ENCODE results near the gene MCTP2. TPM values are rescaled to one million over a fixed set of nuclear protein-coding genes. Genes with fewer than 3 reads are reported as not detected.

Gene MCTP2
- total and polyA plus RNA-seq, 2 of the 13 experiments (the other 11 are each of a cell fraction or from before 2014, with no cell fraction given): 5.1 to 8.6 TPM

DNA sequence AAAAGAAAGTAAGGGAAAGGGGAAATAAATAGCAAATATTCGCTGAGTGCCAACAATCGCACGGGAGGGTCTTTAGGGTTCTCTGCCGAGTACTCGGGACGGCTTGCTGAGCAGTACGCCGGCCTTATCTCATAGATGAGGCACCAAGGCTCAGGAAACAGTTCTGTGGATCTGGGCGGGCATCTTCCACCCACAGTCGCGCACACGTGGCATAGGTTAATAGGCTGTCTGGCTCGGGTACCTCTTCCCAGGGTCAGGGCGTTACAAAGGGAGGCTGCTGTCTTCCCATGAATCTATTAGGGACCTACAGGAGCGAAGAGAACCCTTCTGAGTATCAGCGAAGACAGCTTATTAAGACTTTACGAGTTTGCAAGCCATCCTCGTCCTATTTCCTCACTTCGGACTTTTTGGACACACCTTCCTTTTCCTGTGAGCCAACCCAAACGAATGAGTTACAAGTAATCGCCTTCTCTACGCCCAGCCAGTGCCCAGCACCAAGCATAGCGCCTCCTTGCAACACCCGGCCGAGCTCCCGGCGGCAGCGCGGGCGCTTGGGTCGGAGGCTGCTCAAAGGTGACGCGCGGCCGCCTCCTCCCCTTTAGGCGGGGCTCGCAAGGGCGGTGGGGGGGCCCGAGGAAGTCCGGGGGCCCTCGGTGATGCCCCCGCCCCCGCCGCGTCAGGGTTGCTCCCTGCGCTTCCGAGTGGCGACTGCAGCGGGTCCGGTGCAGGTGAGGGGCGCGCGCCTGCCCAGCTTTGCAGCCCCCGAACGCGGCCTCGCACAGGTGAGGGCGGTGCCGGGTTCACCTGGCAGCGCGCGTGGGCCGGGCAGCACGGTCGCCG, at the start of gene MCTP2 (continued):
- TF ChIP-seq MTF1 (CRISPR knock-in tag; IDR thresholded peaks at IDR 0.05) (no peak), MLLT10 (CRISPR knock-in tag; IDR thresholded peaks at IDR 0.05) (no peak), CEBPB (IDR thresholded peaks at IDR 0.05; ENCODE audit: borderline replicate concordance, low read depth, low read length) (no peak; the same call in 1 of the 2 replicates), ZNF570 (CRISPR knock-in tag; IDR thresholded peaks at IDR 0.05; ENCODE audit: borderline replicate concordance) (no peak), HNRNPK (IDR thresholded peaks at IDR 0.05; ENCODE audit: low read depth, low read length, poor library complexity, severe bottlenecking) (no peak), ZNF30 (CRISPR knock-in tag; IDR thresholded peaks at IDR 0.05) (no peak), PRMT3 (CRISPR knock-in tag; IDR thresholded peaks at IDR 0.05; ENCODE audit: borderline replicate concordance, low read depth) (no peak), SMARCC2 (IDR thresholded peaks at IDR 0.05) (no peak), ZNF143 (CRISPR knock-in tag; IDR thresholded peaks at IDR 0.05) (no peak), RARA (CRISPR knock-in tag; IDR thresholded peaks at IDR 0.05) (no peak), HDAC2 (CRISPR knock-in tag; IDR thresholded peaks at IDR 0.05) (no peak), KLF12 (CRISPR knock-in tag; IDR thresholded peaks at IDR 0.05; ENCODE audit: borderline replicate concordance) (no peak), NFATC3 (CRISPR knock-in tag; IDR thresholded peaks at IDR 0.05) (no peak), SALL2 (CRISPR knock-in tag; IDR thresholded peaks at IDR 0.05) (no peak), MEF2D (CRISPR knock-in tag; IDR thresholded peaks at IDR 0.05) (no peak), MBNL3 (CRISPR knock-in tag; conservative IDR thresholded peaks at IDR 0.05) (no peak)
- TF ChIP-seq, protein P1, sequence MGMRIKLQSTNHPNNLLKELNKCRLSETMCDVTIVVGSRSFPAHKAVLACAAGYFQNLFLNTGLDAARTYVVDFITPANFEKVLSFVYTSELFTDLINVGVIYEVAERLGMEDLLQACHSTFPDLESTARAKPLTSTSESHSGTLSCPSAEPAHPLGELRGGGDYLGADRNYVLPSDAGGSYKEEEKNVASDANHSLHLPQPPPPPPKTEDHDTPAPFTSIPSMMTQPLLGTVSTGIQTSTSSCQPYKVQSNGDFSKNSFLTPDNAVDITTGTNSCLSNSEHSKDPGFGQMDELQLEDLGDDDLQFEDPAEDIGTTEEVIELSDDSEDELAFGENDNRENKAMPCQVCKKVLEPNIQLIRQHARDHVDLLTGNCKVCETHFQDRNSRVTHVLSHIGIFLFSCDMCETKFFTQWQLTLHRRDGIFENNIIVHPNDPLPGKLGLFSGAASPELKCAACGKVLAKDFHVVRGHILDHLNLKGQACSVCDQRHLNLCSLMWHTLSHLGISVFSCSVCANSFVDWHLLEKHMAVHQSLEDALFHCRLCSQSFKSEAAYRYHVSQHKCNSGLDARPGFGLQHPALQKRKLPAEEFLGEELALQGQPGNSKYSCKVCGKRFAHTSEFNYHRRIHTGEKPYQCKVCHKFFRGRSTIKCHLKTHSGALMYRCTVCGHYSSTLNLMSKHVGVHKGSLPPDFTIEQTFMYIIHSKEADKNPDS (CRISPR knock-in tag; IDR thresholded peaks at IDR 0.05): no peak
- TF ChIP-seq, protein P2, sequence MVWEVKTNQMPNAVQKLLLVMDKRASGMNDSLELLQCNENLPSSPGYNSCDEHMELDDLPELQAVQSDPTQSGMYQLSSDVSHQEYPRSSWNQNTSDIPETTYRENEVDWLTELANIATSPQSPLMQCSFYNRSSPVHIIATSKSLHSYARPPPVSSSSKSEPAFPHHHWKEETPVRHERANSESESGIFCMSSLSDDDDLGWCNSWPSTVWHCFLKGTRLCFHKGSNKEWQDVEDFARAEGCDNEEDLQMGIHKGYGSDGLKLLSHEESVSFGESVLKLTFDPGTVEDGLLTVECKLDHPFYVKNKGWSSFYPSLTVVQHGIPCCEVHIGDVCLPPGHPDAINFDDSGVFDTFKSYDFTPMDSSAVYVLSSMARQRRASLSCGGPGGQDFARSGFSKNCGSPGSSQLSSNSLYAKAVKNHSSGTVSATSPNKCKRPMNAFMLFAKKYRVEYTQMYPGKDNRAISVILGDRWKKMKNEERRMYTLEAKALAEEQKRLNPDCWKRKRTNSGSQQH (CRISPR knock-in tag; IDR thresholded peaks at IDR 0.05; ENCODE audit: low read depth): no peak
- TF ChIP-seq, protein P3, sequence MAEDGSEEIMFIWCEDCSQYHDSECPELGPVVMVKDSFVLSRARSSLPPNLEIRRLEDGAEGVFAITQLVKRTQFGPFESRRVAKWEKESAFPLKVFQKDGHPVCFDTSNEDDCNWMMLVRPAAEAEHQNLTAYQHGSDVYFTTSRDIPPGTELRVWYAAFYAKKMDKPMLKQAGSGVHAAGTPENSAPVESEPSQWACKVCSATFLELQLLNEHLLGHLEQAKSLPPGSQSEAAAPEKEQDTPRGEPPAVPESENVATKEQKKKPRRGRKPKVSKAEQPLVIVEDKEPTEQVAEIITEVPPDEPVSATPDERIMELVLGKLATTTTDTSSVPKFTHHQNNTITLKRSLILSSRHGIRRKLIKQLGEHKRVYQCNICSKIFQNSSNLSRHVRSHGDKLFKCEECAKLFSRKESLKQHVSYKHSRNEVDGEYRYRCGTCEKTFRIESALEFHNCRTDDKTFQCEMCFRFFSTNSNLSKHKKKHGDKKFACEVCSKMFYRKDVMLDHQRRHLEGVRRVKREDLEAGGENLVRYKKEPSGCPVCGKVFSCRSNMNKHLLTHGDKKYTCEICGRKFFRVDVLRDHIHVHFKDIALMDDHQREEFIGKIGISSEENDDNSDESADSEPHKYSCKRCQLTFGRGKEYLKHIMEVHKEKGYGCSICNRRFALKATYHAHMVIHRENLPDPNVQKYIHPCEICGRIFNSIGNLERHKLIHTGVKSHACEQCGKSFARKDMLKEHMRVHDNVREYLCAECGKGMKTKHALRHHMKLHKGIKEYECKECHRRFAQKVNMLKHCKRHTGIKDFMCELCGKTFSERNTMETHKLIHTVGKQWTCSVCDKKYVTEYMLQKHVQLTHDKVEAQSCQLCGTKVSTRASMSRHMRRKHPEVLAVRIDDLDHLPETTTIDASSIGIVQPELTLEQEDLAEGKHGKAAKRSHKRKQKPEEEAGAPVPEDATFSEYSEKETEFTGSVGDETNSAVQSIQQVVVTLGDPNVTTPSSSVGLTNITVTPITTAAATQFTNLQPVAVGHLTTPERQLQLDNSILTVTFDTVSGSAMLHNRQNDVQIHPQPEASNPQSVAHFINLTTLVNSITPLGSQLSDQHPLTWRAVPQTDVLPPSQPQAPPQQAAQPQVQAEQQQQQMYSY (CRISPR knock-in tag; IDR thresholded peaks at IDR 0.05): no peak
- TF ChIP-seq, protein P4, sequence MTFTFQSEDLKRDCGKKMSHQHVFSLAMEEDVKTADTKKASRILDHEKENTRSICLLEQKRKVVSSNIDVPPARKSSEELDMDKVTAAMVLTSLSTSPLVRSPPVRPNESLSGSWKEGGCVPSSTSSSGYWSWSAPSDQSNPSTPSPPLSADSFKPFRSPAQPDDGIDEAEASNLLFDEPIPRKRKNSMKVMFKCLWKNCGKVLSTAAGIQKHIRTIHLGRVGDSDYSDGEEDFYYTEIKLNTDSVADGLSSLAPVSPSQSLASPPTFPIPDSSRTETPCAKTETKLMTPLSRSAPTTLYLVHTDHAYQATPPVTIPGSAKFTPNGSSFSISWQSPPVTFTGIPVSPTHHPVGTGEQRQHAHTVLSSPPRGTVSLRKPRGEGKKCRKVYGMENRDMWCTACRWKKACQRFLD (CRISPR knock-in tag; IDR thresholded peaks at IDR 0.05; ENCODE audit: borderline replicate concordance): no peak

Data from HepG2 (cell line).